Spinal cord (tissue), 10 donors: ENCODE data around the gene CTSV. TPM values are rescaled to one million over a fixed set of nuclear protein-coding genes. Genes with fewer than 3 reads are reported as not detected.
A peak's percentile ranks its signal among the peaks of the same experiment; 100 is the strongest.
"Not testable (repeated sequence)": the region's sequence is repeated elsewhere in the genome, so short reads cannot be mapped to it uniquely, and the experiment has no call there.

Experiments
- DNase-seq, 6 donors: peaks; one replicate each; pipeline versions ENCODE4 v3.0.0 to v3.0.0-alpha.2; 2013 to 2015; ENCODE audit warnings: low spot score in 6 of 6, low read depth in 4 of 6
- H3K27ac ChIP-seq: one replicate; pipeline ENCODE4 v1.5.1; 2013; ENCODE audit warnings: low read depth, low read length, control low read depth
- H3K27me3 ChIP-seq: one replicate; pipeline ENCODE4 v1.6.1; 2013; ENCODE audit warnings: low read length; ENCODE audit not compliant: control insufficient read depth, insufficient read depth
- H3K36me3 ChIP-seq: one replicate; pipeline ENCODE4 v1.6.1; 2013; ENCODE audit warnings: low read length; ENCODE audit not compliant: control insufficient read depth, insufficient read depth
- H3K4me1 ChIP-seq: one replicate; pipeline ENCODE4 v1.6.1; 2013; ENCODE audit warnings: low read length; ENCODE audit not compliant: control insufficient read depth, insufficient read depth
- H3K4me3 ChIP-seq: one replicate; pipeline ENCODE4 v1.5.1; 2013; ENCODE audit warnings: low read depth, low read length, control low read depth
- H3K9me3 ChIP-seq: one replicate; pipeline ENCODE4 v1.6.1; 2013; ENCODE audit warnings: low read length; ENCODE audit not compliant: control insufficient read depth, insufficient read depth
- WGBS: methylation state at CpG from one replicate; pipeline ENCODE4 v1.1.5; 2013; ENCODE audit warnings: missing lambda C conversion rate; ENCODE audit not compliant: insufficient coverage; 5-methylcytosine and 5-hydroxymethylcytosine counted together
- long read RNA-seq, 4 donors: transcript quantifications; one replicate each; lab custom pipeline, GENCODE V29; 2026
- polyA plus RNA-seq, 2 donors: library from polyadenylated mRNA; unstranded; fragments of 120-200 nt; gene quantifications; one replicate each; pipeline ENCODE4 v1.2.1, GENCODE V29; 2013; ENCODE audit not compliant: insufficient read length in 2 of 2
- total RNA-seq, 2 donors: library from RNA; depleted of rRNA in 1 of 2; stranded (reverse); fragments of 120-200 nt in 1 of 2; fragments of >200 nt in 1 of 2; gene quantifications; one replicate each; pipeline versions ENCODE4 v1.2.3 to v1.2.4, GENCODE V29; 2013 to 2014
- donor health status: healthy.

CTSV gene
- total RNA-seq (10 to 100 TPM in 1 of 2 donors, 1 to 10 TPM in 1; 3.5 to 11.7 TPM), polyA plus RNA-seq (1 to 10 TPM; 3.2 to 4.0 TPM)
- long read RNA-seq, donor 1, result 0 reads
- long read RNA-seq, donor 2, result 0 reads
- long read RNA-seq, donor 3, partial matches to known transcripts, result 0 of 1 reads
- long read RNA-seq, donor 3, other reads (novel, unspliced or antisense), result 0 of 1 reads
- long read RNA-seq, donor 4, partial matches to known transcripts, result 0 of 1 reads
- long read RNA-seq, donor 4, other reads (novel, unspliced or antisense), result 0 of 1 reads

- no peaks in the 10 kb centered on the region for H3K36me3 ChIP-seq
- H3K4me3 ChIP-seq, result peak within 1 kb of the TSS; percentile 64
- peak within 1 kb of the TSS; percentile 25 for H3K27ac ChIP-seq
- peaks cover 9% of the 10 kb centered on the region for H3K27me3 ChIP-seq
- DNase-seq, result peak; percentile 54 to 95 (median 61)
- under 1% methylated on average over 73 of the region's 80 CpGs for whole genome bisulfite sequencing
- H3K9me3 ChIP-seq, result no peaks in the 10 kb centered on the region
- H3K4me1 ChIP-seq, result peaks cover 9% of the 10 kb centered on the region
These were observed at the start of gene CTSV for GRCh38 chr9:97038611-97039513. CTSV (minus strand) TSS chr9:97039142; CDS start chr9:97038043, 1,099 bp downstream.

DNA sequence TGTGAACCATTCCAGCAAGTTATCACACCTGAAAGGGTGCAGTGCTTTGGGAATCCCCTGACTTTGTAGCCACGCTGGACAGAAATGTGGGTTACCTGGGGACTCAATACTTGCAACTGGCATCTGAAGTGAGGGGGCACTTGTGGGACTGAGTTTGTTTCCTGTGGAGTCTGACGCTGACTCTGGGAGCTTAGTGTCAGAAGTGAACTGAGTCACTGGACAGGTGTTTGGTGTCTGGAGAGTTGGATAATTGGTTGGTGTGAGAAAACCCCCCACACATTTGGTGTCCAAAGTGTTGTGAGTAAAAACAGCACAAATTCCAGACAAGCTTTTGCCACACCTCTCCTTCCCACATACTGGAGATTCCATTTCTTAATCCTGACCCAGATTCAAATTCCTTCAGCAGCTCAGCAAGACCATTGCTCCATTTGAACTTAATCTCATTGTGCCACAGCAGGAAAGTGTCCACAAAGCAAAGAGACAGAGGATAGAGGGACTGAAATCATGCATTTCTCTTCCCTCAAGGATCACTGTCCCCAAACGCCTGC is 48.8 kb upstream of the CTSV start:
- not testable (repeated sequence) for H3K36me3 ChIP-seq, H3K9me3 ChIP-seq, H3K4me1 ChIP-seq, H3K27me3 ChIP-seq, H3K4me3 ChIP-seq, DNase-seq, H3K27ac ChIP-seq
- 46% methylated on average over 2 of the region's 3 CpGs for WGBS

GRCh38 chr9:97084562-97084991 is 45.6 kb upstream of the CTSV start:
- not testable (repeated sequence) for H3K4me3 ChIP-seq, DNase-seq, H3K4me1 ChIP-seq, H3K9me3 ChIP-seq, H3K27ac ChIP-seq, H3K27me3 ChIP-seq, H3K36me3 ChIP-seq
- 80% methylated on average over 1 of the region's 6 CpGs for WGBS

GRCh38 chr9:97078362-97078761 is 39.4 kb upstream of the CTSV start:
- Histone ChIP-seq H3K4me1 (peaks cover 17% of the 10 kb centered on the region), H3K9me3 (no peaks in the 10 kb centered on the region), H3K27me3 (peaks cover 30% of the 10 kb centered on the region), H3K27ac (no peak overlapping the region), H3K36me3 (no peaks in the 10 kb centered on the region), H3K4me3 (no peak overlapping the region)
- no peak for DNase-seq
- 50% methylated on average over 25 of the region's 25 CpGs for WGBS

DNA sequence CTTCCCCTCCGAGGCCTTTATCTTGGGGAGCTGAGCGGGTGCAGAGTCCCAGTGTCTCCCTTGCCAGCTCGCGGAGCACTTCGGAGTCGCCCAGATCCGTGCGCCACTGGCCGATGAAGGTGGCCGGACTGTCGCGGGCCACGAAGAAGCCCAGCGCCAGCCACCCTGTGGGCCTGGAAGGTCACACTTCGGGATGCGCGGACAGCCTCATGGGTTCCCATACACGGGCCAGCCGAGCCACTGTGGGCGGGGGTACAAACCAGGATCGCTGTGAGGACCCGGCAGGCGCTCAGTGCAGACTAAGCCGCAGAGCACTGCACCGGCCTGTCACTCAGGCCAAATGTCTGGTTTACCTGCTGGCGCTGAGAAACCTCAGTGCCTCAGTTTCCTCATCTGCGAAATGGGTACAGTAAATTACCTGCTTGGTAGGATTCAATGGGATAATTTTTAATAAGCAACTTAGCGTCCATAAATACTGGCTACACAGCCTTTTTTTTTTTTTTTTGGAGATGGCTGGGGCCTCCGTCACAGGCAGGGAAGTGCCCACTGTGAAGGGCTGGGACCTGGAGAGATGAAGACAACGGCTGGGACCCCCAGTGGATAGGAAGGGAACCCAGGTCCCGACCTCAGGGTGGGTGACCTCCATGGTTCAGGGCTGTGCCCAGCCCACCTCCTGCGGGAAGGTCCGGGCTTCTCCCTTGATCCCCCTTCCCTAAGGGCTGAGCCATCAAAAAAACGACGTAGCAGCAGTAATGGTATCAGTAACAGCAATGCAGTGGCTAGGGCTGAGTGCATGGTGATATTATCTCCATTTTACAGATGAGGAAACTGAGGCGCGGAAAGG is 38.7 kb upstream of the CTSV start:
- no peak overlapping the region for H3K4me3 ChIP-seq
- no peaks in the 10 kb centered on the region for H3K36me3 ChIP-seq
- no peaks in the 10 kb centered on the region for H3K9me3 ChIP-seq
- no peak for DNase-seq
- peaks cover 30% of the 10 kb centered on the region for H3K27me3 ChIP-seq
- no peak overlapping the region for H3K27ac ChIP-seq
- peaks cover 17% of the 10 kb centered on the region for H3K4me1 ChIP-seq
- WGBS, result 58% methylated on average over 30 of the region's 37 CpGs

GRCh38 chr9:97076731-97077451 is 37.9 kb upstream of the CTSV start:
- not testable (repeated sequence) for H3K36me3 ChIP-seq, H3K27ac ChIP-seq, H3K9me3 ChIP-seq, H3K4me3 ChIP-seq, DNase-seq
- 11% methylated on average over 56 of the region's 56 CpGs for WGBS
- Histone ChIP-seq H3K27me3 (peaks cover 30% of the 10 kb centered on the region), H3K4me1 (peaks cover 17% of the 10 kb centered on the region)

GRCh38 chr9:97076238-97076637 is 37.3 kb upstream of the CTSV start:
- peaks cover 17% of the 10 kb centered on the region for H3K4me1 ChIP-seq
- H3K4me3 ChIP-seq, result no peak overlapping the region
- DNase-seq, result no peak
- H3K27me3 ChIP-seq, result peaks cover 30% of the 10 kb centered on the region
- H3K36me3 ChIP-seq, result no peaks in the 10 kb centered on the region
- 41% methylated on average over 11 of the region's 11 CpGs for WGBS
- no peak overlapping the region for H3K27ac ChIP-seq
- H3K9me3 ChIP-seq, result no peaks in the 10 kb centered on the region

GRCh38 chr9:97075289-97075985 is 36.5 kb upstream of the CTSV start:
- H3K9me3 ChIP-seq, result no peaks in the 10 kb centered on the region
- no peaks in the 10 kb centered on the region for H3K36me3 ChIP-seq
- no peak overlapping the region for H3K4me3 ChIP-seq
- peaks cover 30% of the 10 kb centered on the region for H3K27me3 ChIP-seq
- WGBS, result no CpG with 5 or more reads among the region's 6 CpGs
- peaks cover 17% of the 10 kb centered on the region for H3K4me1 ChIP-seq
- DNase-seq, result no peak
- H3K27ac ChIP-seq, result no peak overlapping the region
